OCI-LY1 (cell line): ENCODE results near the gene ADCY9.
"Not testable (repeated sequence)": the region's sequence is repeated elsewhere in the genome, so short reads cannot be mapped to it uniquely, and the experiment has no call there.

Experiments
- H2AFZ ChIP-seq: fragments of 200-600 bp; sonication (generic), shearing (Covaris generic); 2 replicates; pipeline ENCODE4 v1.6.0; 2014; ENCODE audit warnings: antibody characterized with exemption, mild to moderate bottlenecking, low read length
- H3F3A ChIP-seq: fragments of 200-600 bp; sonication (generic), shearing (Covaris generic); 2 replicates; pipeline ENCODE4 v1.6.0; 2014; ENCODE audit warnings: mild to moderate bottlenecking, antibody characterized with exemption, low read length, moderate library complexity; ENCODE audit not compliant: insufficient read depth
- H3K27ac ChIP-seq: fragments of 200-600 bp; sonication (generic); 2 replicates; pipeline ENCODE4 v1.5.1; 2014; ENCODE audit warnings: low read length, mixed run types, mild to moderate bottlenecking, low read depth; ENCODE audit not compliant: poor library complexity, severe bottlenecking
- H3K27me3 ChIP-seq: fragments of 200-600 bp; sonication (generic); 2 replicates; pipeline ENCODE4 v1.6.0; 2014; ENCODE audit warnings: antibody characterized with exemption, mild to moderate bottlenecking, low read length, moderate library complexity; ENCODE audit not compliant: insufficient read depth
- H3K36me3 ChIP-seq: fragments of 200-600 bp; sonication (generic); 2 replicates; pipeline ENCODE4 v1.6.1; 2014; ENCODE audit warnings: mild to moderate bottlenecking, antibody characterized with exemption, low read length, moderate library complexity, mixed read lengths; ENCODE audit not compliant: insufficient read depth
- H3K4me1 ChIP-seq: fragments of 200-600 bp; sonication (generic); 2 replicates; pipeline ENCODE4 v1.5.1; 2014; ENCODE audit warnings: mild to moderate bottlenecking, low read length, moderate library complexity; ENCODE audit not compliant: insufficient read depth, severe bottlenecking
- H3K4me2 ChIP-seq: fragments of 200-600 bp; sonication (generic), shearing (Covaris generic); 2 replicates; pipeline ENCODE4 v1.6.1; 2014; ENCODE audit warnings: low read length
- H3K4me3 ChIP-seq: fragments of 200-600 bp; sonication (generic); 2 replicates; pipeline ENCODE4 v1.5.1; 2014; ENCODE audit warnings: low read length, low read depth, mild to moderate bottlenecking, mixed read lengths; ENCODE audit not compliant: poor library complexity, severe bottlenecking
- H3K79me2 ChIP-seq: fragments of 200-600 bp; shearing (Covaris generic); 2 replicates; pipeline ENCODE4 v1.6.1; 2016; ENCODE audit warnings: mixed run types, low read length, mixed read lengths; ENCODE audit not compliant: insufficient read depth
- H3K9ac ChIP-seq: fragments of 200-600 bp; sonication (generic), shearing (Covaris generic); 2 replicates; pipeline ENCODE4 v1.6.1; 2014; ENCODE audit warnings: mild to moderate bottlenecking, low read length, mixed read lengths
- H3K9me2 ChIP-seq: fragments of 200-600 bp; sonication (generic), shearing (Covaris generic); 2 replicates; pipeline ENCODE4 v1.6.1; 2014; ENCODE audit warnings: low read depth, mild to moderate bottlenecking, low read length, mixed read lengths
- H3K9me3 ChIP-seq: fragments of 200-600 bp; shearing (Covaris generic); 2 replicates; pipeline ENCODE4 v1.6.1; 2014; ENCODE audit warnings: low read length, mixed read lengths
- H4K20me1 ChIP-seq: fragments of 200-600 bp; sonication (generic), shearing (Covaris generic); 2 replicates; pipeline ENCODE4 v1.6.0; 2016; ENCODE audit warnings: mild to moderate bottlenecking, low read length; ENCODE audit not compliant: insufficient read depth
- CTCF ChIP-seq: fragments of 200-600 bp; sonication (generic), shearing (Covaris generic); IDR thresholded peaks from 2 replicates; pipeline ENCODE4 v1.5.1; 2017; ENCODE audit warnings: mild to moderate bottlenecking, antibody characterized with exemption, low read length, moderate library complexity, mixed read lengths
- EZH2 ChIP-seq: fragments of 200-600 bp; sonication (generic), shearing (Covaris generic); IDR thresholded peaks from 2 replicates; pipeline ENCODE4 v1.8.0; 2017; ENCODE audit warnings: borderline replicate concordance, mixed run types, mild to moderate bottlenecking, antibody characterized with exemption, low read length, moderate library complexity, mixed read lengths

Gene ADCY9

DNA sequence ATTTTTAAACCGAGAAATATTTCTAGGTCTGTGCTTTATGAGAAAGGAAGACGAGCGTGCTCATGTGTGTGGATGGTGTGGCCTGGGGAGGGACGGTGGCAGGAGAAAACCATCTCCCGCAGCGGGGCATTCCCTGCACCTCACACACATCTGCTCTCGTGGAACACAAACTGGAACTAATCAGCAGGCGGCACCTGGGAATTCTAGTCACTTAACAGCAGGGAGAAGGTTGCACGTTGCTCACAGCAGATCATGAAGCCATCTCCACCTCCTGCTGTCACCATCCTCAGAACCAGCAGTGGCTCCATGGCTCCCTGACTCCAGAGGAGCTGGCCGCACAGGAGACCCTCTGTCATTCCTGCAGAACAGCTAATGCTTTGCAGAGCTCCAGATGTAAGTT lies 35.2 kb downstream of the ADCY9 start:
- Histone ChIP-seq H3K9me3 (no peaks in the 10 kb centered on the region), H3K4me3 (no peak overlapping the region), H3K4me1 (no peaks in the 10 kb centered on the region), H3K4me2 (no peak overlapping the region), H2AFZ (no peak overlapping the region), H3K27ac (no peak overlapping the region), H3K9me2 (no peaks in the 10 kb centered on the region), H3F3A (no peaks in the 10 kb centered on the region), H3K36me3 (no peaks in the 10 kb centered on the region), H4K20me1 (no peaks in the 10 kb centered on the region), H3K9ac (no peak overlapping the region), H3K79me2 (no peaks in the 10 kb centered on the region), H3K27me3 (no peaks in the 10 kb centered on the region)
- TF ChIP-seq EZH2 = no peak
- TF ChIP-seq CTCF = no peak

DNA sequence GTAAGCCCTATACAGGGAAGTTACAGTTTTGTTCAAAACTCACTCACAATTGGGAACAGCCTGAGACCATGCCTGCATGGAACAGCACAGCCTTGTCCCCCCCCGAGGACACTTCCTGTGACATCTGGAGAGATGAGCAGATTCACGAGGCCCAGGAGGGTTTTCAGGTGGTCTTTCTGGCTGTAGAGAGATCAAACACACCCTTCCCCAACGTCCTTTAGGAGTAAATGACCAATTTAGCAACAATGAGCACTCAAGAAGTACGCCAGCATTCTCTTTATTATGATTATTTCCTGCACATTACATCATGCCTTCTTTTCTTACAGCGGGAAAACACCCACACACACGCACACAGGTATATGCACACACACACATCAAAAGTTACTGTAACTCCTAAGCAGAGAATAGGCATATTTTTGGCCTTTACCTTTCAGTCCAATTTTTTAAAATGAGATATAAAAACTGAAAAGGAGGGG lies 39.0 kb downstream of the ADCY9 start:
- H3F3A ChIP-seq = no peaks in the 10 kb centered on the region
- H3K4me1 ChIP-seq = no peaks in the 10 kb centered on the region
- H3K36me3 ChIP-seq = no peaks in the 10 kb centered on the region
- no peak overlapping the region for H3K9ac ChIP-seq
- no peak overlapping the region for H3K4me2 ChIP-seq
- H3K9me2 ChIP-seq = no peaks in the 10 kb centered on the region
- H3K27ac ChIP-seq = no peak overlapping the region
- TF ChIP-seq EZH2 (no peak), CTCF (no peak)
- H3K79me2 ChIP-seq = no peaks in the 10 kb centered on the region
- no peaks in the 10 kb centered on the region for H3K9me3 ChIP-seq
- H4K20me1 ChIP-seq = no peaks in the 10 kb centered on the region
- no peaks in the 10 kb centered on the region for H3K27me3 ChIP-seq
- H2AFZ ChIP-seq = no peak overlapping the region
- H3K4me3 ChIP-seq = no peak overlapping the region

DNA sequence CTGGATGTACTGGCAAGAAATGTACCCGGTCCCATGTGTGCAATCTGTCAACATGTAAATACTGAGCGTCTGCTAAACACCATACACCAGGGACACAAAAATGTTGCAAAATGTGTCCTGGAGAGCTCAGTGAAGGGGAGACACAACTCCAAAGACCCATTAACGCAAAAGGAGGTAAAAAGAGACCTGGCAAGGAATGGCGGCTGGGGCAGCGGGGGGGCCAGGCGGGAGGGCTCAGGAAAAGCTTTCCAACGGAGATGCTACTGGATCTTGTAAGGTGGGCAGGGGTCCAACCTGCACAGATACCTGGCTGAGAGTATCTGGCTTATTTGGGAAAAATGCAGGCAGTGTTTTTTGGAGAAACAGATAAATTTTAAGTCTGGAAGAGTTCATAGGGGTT lies 40.7 kb downstream of the ADCY9 start:
- Histone ChIP-seq H3K36me3 (no peaks in the 10 kb centered on the region), H3K4me1 (no peaks in the 10 kb centered on the region), H3K9me2 (no peaks in the 10 kb centered on the region), H3K4me2 (no peak overlapping the region), H4K20me1 (no peaks in the 10 kb centered on the region), H3K9me3 (no peaks in the 10 kb centered on the region), H3K27ac (no peak overlapping the region), H3K9ac (no peak overlapping the region), H2AFZ (no peak overlapping the region), H3F3A (no peaks in the 10 kb centered on the region), H3K27me3 (no peaks in the 10 kb centered on the region), H3K79me2 (no peaks in the 10 kb centered on the region), H3K4me3 (no peak overlapping the region)
- TF ChIP-seq CTCF (no peak), EZH2 (no peak)

DNA sequence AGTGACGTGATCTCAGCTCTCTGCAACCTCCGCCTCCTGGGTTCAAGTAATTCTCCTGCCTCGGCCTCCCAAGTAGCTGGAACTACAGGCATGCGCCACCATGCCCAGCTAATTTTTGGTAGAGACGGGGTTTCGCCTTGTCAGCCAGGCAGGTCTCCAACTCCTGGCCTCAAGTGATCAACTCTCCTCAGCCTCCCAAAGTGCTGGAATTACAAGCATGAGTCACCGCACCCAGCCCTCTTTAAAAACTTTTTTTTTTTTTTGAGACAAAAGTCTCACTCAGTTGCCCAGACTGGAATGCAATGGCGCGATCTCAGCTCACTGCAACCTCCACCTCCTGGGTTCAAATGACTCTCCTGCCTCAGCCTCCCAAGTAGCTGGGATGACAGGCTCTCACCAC lies 43.1 kb downstream of the ADCY9 start:
- H3F3A ChIP-seq, H3K9me3 ChIP-seq, H3K36me3 ChIP-seq, H2AFZ ChIP-seq, H3K4me2 ChIP-seq, H3K4me1 ChIP-seq, H3K27ac ChIP-seq, H3K4me3 ChIP-seq, H3K9me2 ChIP-seq, H3K27me3 ChIP-seq, H3K79me2 ChIP-seq, H4K20me1 ChIP-seq, H3K9ac ChIP-seq: not testable (repeated sequence)
